K562 (cell line): Measurements from ENCODE around the gene FARSA. TPM values are rescaled to one million over a fixed set of nuclear protein-coding genes. Genes with fewer than 3 reads are reported as not detected.

Source experiments
- CHD4 ChIP-seq: fragments of 200-600 bp; sonication (generic); IDR thresholded peaks from 3 replicates; pipeline ENCODE4 v1.6.1; 2012; ENCODE audit warnings: low read depth, mild to moderate bottlenecking, mixed read lengths, low read length, inconsistent platforms; ENCODE audit not compliant: insufficient read depth, insufficient replicate concordance, poor library complexity, severe bottlenecking
- FOXJ2 ChIP-seq: fragments of 200-800 bp; sonication (Bioruptor generic); IDR thresholded peaks from 2 replicates; pipeline ENCODE4 v1.6.1; 2016; ENCODE audit warnings: missing genetic modification characterization, missing compliant biosample characterization
- FUS ChIP-seq: fragments of 200-400 bp; formaldehyde crosslinking; optimal IDR thresholded peaks from 2 replicates; pipeline ENCODE3; 2017; ENCODE audit warnings: low read depth, low read length
- MYNN ChIP-seq, 2 experiments: sonication (generic); formaldehyde crosslinking in 1 of 2; IDR thresholded peaks; 2 replicates each; pipeline versions ENCODE4 v1.5.0 to v1.6.1; 2016 to 2020; ENCODE audit warnings: antibody characterized with exemption in 1 of 2, missing genetic modification reagents in 1 of 2
- RBFOX2 ChIP-seq: fragments of 200-400 bp; formaldehyde crosslinking; IDR thresholded peaks from 2 replicates; pipeline ENCODE4 v1.6.1; 2017; ENCODE audit warnings: low read depth, mild to moderate bottlenecking, low read length, moderate library complexity
- SMARCE1 ChIP-seq: fragments of 450-650 bp; IDR thresholded peaks from 2 replicates; pipeline ENCODE4 v1.7.1; 2016; ENCODE audit warnings: mild to moderate bottlenecking
- STAT5A ChIP-seq: IDR thresholded peaks from 2 replicates; pipeline ENCODE4 v1.6.1; 2012; ENCODE audit warnings: low read length, inconsistent platforms, borderline replicate concordance
- TAF1 ChIP-seq: IDR thresholded peaks from 2 replicates; pipeline ENCODE4 v1.6.1; 2011; ENCODE audit warnings: mild to moderate bottlenecking, low read length, moderate library complexity; ENCODE audit not compliant: insufficient read depth, control insufficient read depth, severe bottlenecking; ENCODE audit errors: extremely low read depth
- TAL1 ChIP-seq: fragments of 450-650 bp; IDR thresholded peaks from 2 replicates; pipeline ENCODE4 v1.6.1; 2016; ENCODE audit warnings: mild to moderate bottlenecking
- ZBTB7A ChIP-seq: IDR thresholded peaks from 2 replicates; pipeline ENCODE4 v1.6.1; 2011; ENCODE audit warnings: low read depth, mild to moderate bottlenecking, low read length, moderate library complexity, borderline replicate concordance; ENCODE audit not compliant: control insufficient read depth
- ZFPM2 ChIP-seq: fragments of 250-450 bp; sonication (Bioruptor Pico); IDR thresholded peaks from 2 replicates; pipeline ENCODE4 v1.5.1; 2022; ENCODE audit warnings: mild to moderate bottlenecking
- ZNF12 ChIP-seq: sonication (generic); formaldehyde crosslinking; IDR thresholded peaks from 2 replicates; pipeline ENCODE4 v1.4.0; 2020; ENCODE audit warnings: mild to moderate bottlenecking, missing genetic modification reagents
- ZNF134 ChIP-seq: fragments of 250-450 bp; sonication (Bioruptor Pico); conservative IDR thresholded peaks from 2 replicates; pipeline ENCODE4 v1.4.0; 2020
- ZNF212 ChIP-seq: fragments of 450-650 bp; formaldehyde crosslinking; IDR thresholded peaks from 2 replicates; pipeline ENCODE4 v1.4.0; 2020; ENCODE audit warnings: mild to moderate bottlenecking
- ZNF23 ChIP-seq: fragments of 250-450 bp; sonication (Bioruptor Pico); IDR thresholded peaks from 2 replicates; pipeline ENCODE4 v1.4.0; 2020; ENCODE audit warnings: mild to moderate bottlenecking
- polyA plus RNA-seq, 8 experiments: library from polyadenylated mRNA; depleted of rRNA in 4 of 8; stranded (reverse) in 5 of 8; unstranded in 3 of 8; fragments of >200 nt; fragmentation: Nextera tagmentation in 2 of 8; fragmentation: Illumina TruSeq in 1 of 8; extraction: Ambion mirVana in 2 of 8; extraction: Trizol in 1 of 8; gene quantifications; 2 replicates each; pipeline versions ENCODE4 v1.2.1 to v1.2.3, GENCODE V29; 2011 to 2014; ENCODE audit warnings: inconsistent platforms in 1 of 8, missing spikeins in 1 of 8
- total RNA-seq, 7 experiments: library from RNA; depleted of rRNA in 6 of 7; stranded (reverse); fragments of >200 nt in 6 of 7; fragmentation: Illumina TruSeq in 2 of 7; extraction: Trizol in 2 of 7; gene quantifications; 2 replicates each; pipeline versions ENCODE4 v1.2.1 to v1.2.3, GENCODE V29; 2011 to 2021; ENCODE audit warnings: low replicate concordance in 1 of 7
- TF ChIP-seq, protein P1 (sequence below): fragments of 450-650 bp; IDR thresholded peaks from 2 replicates; pipeline ENCODE4 v1.6.1; 2016
- TF ChIP-seq, protein P2 (sequence below): sonication (generic); formaldehyde crosslinking; IDR thresholded peaks from 2 replicates; pipeline ENCODE4 v1.8.0; 2022; ENCODE audit warnings: mild to moderate bottlenecking, missing genetic modification reagents
- TF ChIP-seq, protein P3 (sequence below): fragments of 150-350 bp; conservative IDR thresholded peaks from 2 replicates; pipeline ENCODE4 v1.6.1; 2014; ENCODE audit warnings: low read length

FARSA gene
- total and polyA plus RNA-seq, 9 of the 15 experiments (the other 6 are each of a cell fraction or from before 2014, with no cell fraction given): 25.2 to 237 (median 89.6) TPM

DNA sequence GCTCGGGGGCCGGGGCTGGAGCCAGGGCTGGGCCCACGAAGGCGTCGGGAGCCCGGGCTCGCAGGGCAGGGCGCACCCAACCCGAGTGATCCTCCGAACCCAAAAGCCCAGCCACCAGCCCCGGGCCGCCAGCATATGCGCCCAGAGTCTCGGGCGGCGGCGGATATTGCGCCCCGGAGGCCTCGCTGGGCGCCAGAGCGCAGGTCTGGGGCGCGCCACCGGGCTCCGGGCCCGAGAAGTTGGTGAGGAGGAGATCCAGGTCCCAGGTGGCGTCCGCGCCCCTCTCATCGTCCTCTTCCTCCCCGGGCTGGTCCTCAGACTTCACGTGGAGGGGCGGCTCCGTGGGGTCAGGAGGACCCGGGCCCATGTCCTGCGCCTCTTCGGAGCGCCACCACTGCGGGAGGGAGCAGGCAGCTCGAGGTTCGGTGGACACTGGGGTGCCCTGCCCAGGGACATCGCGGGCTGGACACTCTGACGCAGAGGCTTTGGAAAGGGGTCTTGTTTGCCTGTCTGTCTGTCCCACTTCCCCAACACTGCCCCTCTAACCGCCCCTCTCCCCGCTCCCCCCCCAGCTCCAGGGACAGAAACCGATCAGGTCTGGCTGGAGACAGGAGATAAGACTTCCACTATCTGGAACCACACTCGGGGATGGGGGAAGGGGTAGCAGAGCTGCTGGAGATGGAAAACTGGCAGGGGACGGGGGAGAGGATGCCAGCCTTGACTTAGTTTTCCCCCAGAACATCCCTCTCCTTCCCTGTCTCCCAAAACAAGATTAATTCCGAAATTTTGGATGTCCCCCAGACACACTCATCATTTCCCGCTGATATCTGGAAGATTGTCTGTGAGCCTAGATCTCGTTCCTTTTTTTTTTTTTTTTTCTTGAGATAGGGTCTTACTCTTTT is 47.5 kb downstream of the FARSA start (continued):
- TF ChIP-seq ZFPM2 (CRISPR knock-in tag) (no peak), STAT5A (peak; percentile 78), ZNF212 (CRISPR knock-in tag) (no peak), ZNF134 (CRISPR knock-in tag) (no peak), SMARCE1 (peak; percentile 83), FUS (no peak), ZNF23 (no peak), TAF1 (peak; percentile 60), ZNF12 (CRISPR knock-in tag) (0 out of 2 replicates have a peak, but pooled peaks have one; percentile 20), MYNN (IDR thresholded peaks at IDR 0.05) (peak; percentile 94), MYNN (CRISPR knock-in tag; IDR thresholded peaks at IDR 0.05) (no peak), FOXJ2 (tag) (peak; percentile 54; the same call in 1 of the 2 replicates), TAL1 (peak; percentile 92), RBFOX2 (peak; percentile 65), ZBTB7A (peak; percentile 90), CHD4 (no peak)
- TF ChIP-seq, protein P1, sequence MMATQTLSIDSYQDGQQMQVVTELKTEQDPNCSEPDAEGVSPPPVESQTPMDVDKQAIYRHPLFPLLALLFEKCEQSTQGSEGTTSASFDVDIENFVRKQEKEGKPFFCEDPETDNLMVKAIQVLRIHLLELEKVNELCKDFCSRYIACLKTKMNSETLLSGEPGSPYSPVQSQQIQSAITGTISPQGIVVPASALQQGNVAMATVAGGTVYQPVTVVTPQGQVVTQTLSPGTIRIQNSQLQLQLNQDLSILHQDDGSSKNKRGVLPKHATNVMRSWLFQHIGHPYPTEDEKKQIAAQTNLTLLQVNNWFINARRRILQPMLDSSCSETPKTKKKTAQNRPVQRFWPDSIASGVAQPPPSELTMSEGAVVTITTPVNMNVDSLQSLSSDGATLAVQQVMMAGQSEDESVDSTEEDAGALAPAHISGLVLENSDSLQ: peak; percentile 46; the same call in 1 of the 2 replicates
- TF ChIP-seq, protein P2, sequence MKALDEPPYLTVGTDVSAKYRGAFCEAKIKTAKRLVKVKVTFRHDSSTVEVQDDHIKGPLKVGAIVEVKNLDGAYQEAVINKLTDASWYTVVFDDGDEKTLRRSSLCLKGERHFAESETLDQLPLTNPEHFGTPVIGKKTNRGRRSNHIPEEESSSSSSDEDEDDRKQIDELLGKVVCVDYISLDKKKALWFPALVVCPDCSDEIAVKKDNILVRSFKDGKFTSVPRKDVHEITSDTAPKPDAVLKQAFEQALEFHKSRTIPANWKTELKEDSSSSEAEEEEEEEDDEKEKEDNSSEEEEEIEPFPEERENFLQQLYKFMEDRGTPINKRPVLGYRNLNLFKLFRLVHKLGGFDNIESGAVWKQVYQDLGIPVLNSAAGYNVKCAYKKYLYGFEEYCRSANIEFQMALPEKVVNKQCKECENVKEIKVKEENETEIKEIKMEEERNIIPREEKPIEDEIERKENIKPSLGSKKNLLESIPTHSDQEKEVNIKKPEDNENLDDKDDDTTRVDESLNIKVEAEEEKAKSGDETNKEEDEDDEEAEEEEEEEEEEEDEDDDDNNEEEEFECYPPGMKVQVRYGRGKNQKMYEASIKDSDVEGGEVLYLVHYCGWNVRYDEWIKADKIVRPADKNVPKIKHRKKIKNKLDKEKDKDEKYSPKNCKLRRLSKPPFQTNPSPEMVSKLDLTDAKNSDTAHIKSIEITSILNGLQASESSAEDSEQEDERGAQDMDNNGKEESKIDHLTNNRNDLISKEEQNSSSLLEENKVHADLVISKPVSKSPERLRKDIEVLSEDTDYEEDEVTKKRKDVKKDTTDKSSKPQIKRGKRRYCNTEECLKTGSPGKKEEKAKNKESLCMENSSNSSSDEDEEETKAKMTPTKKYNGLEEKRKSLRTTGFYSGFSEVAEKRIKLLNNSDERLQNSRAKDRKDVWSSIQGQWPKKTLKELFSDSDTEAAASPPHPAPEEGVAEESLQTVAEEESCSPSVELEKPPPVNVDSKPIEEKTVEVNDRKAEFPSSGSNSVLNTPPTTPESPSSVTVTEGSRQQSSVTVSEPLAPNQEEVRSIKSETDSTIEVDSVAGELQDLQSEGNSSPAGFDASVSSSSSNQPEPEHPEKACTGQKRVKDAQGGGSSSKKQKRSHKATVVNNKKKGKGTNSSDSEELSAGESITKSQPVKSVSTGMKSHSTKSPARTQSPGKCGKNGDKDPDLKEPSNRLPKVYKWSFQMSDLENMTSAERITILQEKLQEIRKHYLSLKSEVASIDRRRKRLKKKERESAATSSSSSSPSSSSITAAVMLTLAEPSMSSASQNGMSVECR: no peak
- TF ChIP-seq, protein P3, sequence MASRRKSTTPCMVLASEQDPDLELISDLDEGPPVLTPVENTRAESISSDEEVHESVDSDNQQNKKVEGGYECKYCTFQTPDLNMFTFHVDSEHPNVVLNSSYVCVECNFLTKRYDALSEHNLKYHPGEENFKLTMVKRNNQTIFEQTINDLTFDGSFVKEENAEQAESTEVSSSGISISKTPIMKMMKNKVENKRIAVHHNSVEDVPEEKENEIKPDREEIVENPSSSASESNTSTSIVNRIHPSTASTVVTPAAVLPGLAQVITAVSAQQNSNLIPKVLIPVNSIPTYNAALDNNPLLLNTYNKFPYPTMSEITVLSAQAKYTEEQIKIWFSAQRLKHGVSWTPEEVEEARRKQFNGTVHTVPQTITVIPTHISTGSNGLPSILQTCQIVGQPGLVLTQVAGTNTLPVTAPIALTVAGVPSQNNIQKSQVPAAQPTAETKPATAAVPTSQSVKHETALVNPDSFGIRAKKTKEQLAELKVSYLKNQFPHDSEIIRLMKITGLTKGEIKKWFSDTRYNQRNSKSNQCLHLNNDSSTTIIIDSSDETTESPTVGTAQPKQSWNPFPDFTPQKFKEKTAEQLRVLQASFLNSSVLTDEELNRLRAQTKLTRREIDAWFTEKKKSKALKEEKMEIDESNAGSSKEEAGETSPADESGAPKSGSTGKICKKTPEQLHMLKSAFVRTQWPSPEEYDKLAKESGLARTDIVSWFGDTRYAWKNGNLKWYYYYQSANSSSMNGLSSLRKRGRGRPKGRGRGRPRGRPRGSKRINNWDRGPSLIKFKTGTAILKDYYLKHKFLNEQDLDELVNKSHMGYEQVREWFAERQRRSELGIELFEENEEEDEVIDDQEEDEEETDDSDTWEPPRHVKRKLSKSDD: no peak
